ENCODE results near the gene DHX16.
A peak's percentile ranks its signal among the peaks of the same experiment; 100 is the strongest.

The DHX16 gene

DNA sequence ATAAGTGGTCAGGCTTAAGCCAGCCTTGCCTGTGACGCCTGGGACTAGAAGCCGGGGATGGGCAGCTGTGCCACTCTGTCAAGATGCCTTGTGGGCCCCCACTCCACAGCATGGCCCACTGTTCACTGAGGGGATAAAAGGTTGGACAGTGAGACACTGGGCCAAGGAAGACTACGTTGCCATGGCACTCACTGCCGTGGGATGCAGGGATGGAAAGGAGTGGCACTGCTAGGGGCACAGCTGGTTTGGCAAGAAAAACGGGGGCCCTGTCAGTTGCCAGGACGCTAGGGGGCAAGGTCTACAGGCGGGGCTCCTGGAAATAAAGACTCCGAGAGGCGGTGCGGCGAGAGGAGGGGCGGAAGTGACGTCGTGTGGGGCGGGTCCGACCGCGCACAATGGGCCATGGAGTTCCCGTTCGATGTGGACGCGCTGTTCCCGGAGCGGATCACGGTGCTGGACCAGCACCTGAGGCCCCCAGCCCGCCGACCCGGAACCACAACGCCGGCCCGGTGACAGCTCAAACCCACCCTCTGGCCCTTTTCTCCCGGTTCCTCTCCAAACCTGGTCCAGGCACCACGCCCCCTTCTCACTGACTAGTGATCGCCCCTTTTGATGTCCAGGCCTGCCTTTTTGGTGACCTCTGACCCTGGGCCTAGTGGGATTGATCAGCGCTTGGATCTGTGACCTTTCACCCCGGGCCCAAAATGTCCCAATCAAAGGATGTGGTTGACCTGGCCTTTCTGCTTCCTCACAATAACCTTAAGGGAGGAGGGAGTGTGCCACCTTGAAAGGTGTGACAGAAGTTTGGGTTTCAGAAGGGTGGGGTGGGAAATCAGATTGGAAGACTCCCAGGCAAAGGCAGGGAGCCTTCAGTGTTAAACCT lies 46.1 kb downstream of the DHX16 start, which contains the start of gene ATAT1:
Gene ATAT1, plus strand, starts transcription at position 391 of the 883 bp plus-strand sequence.
- DNase-seq = peak; percentile 86

DNA sequence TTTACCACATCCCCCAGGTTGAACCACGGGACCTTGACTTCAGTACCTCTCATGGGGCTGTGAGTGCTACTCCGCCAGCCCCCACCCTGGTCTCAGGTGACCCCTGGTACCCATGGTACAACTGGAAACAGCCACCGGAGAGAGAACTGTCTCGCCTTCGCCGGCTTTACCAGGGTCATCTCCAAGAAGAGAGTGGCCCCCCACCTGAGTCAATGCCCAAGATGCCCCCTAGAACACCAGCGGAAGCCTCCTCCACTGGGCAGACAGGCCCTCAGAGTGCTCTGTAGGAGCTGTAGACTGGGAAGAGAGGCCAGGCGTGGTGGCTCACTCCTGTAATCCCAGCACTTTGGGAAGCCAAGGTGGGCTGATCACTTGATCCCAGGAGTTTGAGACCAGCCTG lies 47.3 kb downstream of the DHX16 start:
- no peak for DNase-seq

DNA sequence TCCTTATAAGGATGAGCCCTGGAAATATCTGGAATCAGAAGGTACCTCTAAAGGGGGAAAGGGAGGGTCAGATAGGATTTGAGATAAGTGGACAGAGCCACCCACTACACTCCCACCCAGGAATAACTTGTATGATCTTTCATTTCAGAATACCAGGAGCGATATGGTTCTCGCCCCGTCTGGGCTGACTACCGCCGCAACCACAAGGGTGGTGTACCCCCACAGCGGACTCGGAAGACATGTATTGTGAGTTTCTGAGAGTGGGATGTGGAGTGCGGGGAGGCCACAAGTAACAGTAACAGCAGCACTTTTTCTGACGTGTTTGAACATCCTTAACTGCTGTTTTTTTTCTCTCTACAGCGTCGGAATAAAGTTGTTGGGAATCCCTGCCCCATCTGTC lies 53.2 kb downstream of the DHX16 start:
- DNase-seq = no peak

DNA sequence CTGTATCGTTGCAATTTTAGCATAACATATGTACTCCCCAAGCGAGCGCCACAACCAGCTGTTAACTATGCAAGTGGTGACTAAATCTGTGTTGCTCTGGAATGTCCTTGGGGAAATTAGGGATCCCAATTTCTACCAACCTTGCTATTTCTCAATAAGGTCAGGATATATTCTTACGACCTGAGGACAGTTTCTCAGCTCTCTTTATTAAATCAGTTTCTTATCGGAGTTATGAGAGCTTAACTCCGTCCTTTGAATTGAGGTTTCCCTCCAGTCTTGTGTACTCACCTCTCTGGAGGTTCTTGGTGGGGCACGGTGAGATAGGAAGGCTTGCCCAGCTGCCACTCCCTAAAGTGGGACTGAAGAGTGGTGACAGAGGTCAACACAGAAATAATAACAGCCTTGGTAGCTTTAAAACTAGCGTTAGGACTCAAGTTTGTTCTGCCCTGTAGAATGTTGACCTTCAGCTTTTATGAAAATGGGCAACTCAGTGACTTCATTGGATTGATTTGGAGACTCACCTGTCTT lies 54.5 kb downstream of the DHX16 start:
- DNase-seq = no peak

DNA sequence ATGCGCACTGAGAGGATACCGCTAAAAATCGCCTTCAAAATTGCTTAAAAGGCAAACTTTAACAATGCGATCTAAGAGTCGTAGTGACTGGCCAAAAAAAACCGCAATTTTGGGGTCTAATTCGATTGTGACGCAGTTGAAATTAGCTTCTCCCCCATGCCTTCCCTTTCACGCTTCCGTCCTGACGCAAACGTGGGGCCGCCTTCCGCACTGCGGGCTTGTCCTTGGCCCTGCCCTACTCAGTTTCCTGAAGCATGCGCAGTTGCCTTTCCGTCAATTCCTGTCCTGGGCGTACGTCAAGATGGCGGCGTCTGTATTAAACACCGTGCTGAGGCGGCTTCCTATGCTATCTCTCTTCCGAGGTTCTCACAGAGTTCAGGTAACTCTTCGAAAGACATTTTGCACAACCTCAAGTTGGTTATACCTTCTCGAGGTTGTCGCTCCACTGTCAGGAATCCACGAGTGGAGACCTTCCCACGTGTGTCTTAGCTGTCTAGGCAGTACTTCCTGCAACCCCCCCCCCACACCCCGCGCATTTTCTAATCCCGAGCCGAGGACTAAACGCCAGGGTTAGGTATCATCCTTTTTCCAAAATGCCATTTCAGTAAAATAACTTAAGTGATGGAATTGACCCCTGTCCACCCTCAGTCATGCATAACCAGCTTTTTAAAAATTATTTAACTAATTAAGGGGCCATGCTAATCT lies 55.1 kb downstream of the DHX16 start, which contains the start of gene MRPS18B:
Gene MRPS18B, plus strand, starts transcription at position 276 of the 705 bp plus-strand sequence. Its CDS starts 26 bp downstream, at position 302.
- peak; percentile 97 to 99 for DNase-seq

DNA sequence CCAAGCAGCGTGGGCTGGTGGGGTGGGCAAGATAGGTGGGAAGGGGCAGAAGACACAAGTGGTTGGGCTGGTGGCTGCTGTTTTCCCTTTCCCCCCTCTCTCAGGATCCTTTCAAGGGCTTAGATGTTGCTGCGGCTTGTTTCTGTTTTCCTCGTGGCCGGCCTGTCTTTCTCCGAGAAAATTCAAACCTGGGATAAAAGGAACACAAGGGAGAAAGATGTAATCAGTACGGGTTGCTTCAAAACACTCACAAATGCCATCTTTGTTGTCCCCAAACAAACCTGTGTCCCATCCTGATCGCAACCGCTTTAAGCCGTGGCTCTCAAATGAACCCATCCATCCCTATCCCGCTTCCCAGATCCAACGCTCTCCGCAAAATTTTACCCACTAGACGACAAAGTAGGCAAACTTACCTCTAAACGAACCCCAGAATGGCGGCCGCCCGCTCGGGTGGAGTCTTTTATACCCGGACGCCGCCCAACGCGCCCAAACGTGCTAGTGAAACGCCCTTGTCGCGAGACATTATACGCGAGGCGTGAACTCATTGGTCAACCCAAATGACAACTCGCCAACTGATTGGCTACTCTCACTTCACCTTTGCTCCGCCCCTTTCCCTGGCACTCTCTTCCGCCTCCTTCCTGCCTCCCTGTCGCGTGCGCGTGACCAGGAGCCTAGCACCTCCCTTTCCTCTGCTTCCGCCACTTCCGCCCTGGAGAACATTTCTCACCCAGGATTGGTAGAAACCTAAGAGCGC lies 55.8 kb downstream of the DHX16 start, which contains the start of gene PPP1R10:
Gene PPP1R10, minus strand, starts transcription at position 433 of the 754 bp plus-strand sequence. CDS start 7,299 bp downstream, outside the sequence.
- peak; percentile 96 to 98 for DNase-seq

DNA sequence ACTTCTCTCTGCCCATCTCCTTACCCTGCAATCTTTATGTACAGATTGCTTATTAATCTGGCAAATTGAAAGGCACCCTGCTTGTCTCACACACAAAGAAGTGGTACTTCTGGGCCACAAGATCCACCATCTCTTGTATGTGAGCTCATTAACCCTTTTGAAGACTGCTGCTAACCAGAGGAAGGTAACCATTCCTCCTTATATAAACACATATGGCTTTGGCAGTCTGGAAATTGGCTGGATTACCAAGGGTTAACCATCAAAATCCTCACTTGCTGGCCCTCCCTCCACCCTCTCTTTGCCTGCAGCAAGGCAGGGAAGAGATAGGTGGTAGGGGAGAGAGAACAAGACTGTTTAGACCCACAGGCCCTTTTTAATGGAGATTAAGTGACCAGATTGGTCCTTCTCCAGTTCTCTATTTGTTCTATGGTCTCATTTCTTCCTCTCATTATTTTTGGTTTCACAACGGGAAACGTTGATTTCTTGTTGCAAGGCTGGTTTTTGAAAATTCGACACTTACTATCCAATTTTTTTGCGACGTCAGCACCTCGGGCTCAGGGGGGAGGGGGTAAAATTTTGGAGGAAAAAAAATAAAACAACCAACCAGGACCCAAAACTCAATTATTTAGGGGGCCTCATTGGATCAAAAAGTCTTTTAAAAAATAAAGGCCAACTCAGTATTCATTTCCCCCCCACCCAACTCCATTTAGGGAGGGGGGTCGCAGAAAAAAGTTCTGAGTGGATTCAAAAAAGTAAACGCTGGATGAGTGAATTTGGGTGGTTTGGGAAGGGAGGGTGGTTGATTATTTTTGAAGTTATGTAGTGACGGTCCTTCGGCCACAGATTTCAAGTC lies 56.6 kb downstream of the DHX16 start:
- no peak for DNase-seq

DNA sequence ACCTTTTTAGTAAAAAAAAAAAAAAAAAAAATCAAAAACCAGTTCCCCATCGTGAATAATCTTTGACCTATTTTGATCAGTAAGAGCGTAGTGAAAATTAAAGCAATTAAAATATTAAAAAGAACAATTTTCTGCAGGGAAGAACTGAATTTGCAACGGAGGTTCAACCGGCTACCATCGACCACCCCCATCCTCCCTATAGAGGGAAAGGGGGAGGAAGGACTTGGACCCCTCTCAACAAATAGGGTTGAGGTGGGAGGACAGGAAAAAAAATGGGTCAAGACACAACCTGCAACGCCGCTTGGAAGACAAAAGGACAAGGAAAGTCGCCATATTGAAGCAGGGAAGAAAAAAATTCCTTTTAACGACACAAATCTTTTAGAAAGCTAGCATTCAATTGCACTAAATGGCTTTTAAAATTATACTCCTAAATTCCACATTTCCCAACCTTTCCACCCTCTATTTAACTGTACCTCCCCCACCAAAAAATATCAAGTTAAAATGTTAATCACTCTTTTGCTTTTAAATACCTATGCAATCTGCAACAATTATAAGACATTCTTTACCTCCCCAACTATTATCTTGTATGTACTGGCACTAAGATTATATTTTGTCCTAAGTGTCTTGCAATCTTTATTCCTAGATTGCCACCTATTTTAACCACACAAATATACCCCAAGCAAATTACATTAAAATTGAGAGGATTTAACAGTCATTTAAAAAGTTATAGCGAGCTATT lies 57.4 kb downstream of the DHX16 start:
- no peak for DNase-seq

DNA sequence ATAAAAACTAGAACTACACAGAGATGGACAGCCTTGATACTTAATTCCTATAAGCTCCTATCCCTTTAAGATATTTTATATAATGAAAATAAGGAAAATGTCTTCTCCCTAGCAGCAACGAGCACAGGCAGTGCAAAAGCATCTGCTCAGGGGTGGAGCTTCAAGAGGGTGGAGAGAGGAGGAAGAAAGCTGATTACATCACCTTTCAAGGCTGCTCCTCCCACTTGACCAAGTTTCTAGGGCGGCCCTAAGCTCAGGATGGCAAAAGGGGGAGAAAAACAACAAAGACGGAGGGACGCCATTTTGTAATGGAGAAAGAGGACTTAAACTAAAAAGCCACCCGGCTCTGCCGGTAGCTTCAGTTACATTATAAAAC lies 58.0 kb downstream of the DHX16 start:
- peak; percentile 79 to 80 for DNase-seq

DNA sequence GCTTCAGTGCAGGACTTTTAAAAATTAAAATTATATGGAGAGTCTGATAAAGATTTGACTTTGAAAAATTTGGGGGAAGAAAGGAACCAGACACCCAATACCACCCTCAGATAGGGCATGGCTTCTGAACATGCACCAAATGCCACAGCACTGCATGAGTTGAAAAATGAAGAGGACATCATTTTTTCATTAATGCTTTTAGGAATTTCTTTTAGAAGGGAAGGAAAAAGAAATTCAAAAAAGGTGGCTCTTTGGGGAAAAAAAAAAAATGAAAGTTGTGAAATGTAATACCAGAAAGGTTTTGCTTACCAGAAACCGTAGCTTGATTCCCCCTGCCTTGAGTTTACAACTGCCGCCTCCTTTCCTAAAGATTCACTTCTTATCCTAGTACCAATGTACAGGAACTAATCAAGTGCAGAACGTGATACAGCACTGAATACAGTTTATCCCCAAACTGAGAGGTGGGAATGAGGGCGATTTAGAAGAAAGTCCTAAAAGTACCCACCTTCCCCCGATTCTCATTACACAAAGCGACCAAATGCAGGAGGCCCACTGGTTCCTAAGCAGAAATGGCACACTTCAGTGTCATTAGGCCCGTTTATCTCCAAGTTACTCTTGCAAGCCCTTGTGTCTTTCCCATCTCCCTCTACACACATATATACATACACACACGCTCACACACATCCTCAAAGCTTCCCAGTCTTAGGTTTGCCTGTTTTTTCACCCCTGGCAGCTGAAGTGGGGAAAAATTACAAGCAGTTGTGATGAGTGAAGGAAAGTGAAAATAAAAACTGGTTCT lies 58.6 kb downstream of the DHX16 start:
- DNase-seq = no peak

DNA sequence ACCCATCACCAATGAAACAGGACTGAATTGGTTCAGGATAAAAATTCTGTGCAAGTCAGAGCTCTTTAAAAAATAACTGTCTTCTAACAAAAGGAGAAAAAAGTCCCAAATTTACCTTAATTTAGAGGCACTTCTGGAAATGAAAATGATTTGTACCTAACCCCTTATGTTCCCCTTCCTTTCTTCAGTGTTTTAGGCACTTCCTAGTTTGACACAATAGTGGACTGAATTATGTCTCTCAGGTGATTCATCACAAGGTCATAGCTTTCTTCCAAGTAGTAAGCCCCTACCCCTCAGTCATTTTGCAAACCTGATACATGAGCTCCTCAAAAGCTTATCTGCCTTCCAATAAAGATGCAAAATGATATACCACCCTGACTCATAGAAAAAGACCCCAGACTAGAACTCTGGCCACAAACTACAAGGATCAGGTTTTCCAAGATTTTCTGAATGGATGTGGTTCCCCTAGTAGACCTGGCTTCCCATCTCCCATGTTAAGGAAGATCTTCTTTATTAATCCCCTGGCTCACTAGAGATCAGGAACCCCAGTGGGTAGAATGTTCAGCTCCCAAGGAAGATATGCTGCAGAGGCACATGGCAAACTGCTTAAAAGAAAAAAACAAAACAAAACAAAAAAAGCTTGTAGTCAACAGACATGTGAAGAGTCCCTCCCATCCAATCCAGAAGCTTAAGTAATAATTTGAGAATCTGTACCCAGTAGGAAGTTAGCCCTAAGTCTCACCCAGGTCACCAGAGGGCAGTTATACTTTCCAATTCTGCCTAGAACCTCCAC lies 59.4 kb downstream of the DHX16 start:
- DNase-seq = no peak

DNA sequence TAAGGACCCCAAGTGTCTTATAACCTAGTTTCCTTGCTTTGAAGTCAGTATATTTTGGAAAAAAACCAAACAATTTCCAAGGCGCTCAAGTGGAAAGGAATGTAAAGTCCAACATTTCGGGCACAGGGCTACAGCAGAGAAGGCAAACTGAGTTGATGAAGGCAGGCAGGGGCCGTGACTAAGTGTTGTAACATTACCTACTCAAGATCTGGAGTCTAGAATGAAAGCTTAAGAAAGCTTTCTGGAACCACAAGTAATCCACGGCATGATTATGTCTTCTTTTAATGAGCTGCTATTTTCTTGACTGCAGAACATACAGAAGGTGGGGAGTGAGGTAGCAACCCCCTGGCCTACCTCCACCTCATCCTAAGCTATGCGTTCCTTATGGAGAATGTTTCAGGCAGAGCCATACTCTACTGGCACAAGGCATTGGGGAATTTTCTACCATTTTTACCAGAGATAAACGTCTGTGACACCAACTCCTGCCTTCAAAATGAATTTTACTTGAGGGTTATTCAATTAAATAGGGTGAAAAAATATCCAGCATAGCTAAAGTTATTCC lies 60.0 kb downstream of the DHX16 start:
- no peak for DNase-seq

DNA sequence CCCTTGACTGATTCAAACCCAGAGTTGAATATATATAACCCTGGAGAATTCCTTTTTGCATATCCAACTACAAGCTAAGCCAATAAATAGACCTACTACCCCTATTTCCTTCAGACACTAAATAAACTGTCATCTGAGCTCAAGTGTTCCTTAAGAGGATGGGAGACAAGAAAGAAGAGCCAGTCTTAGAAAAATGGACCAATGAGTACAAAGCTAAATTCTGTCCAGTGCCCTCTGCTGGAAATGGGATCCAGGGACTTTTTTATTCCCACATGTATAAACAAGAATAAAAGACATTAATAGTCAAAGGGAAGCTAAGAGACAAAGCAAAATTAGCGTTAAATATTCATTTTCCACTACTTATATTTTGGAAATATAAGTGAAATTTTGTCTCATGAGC lies 60.6 kb downstream of the DHX16 start:
- no peak for DNase-seq

DNA sequence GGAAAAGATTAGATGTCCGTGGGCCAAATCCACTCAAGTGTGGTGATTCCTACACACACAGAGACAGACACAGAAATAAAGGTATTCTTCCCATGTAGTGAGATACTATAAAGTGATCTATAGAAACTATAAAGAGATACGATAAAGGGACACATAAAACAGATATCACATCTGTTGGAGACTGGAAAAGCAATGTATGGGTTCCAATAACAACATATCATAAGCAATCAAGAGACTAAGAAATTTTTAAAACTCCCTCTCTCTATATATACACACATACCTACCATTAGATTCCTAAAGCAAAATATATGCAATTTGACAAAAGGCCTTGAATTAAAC lies 61.0 kb downstream of the DHX16 start:
- DNase-seq = no peak

DNA sequence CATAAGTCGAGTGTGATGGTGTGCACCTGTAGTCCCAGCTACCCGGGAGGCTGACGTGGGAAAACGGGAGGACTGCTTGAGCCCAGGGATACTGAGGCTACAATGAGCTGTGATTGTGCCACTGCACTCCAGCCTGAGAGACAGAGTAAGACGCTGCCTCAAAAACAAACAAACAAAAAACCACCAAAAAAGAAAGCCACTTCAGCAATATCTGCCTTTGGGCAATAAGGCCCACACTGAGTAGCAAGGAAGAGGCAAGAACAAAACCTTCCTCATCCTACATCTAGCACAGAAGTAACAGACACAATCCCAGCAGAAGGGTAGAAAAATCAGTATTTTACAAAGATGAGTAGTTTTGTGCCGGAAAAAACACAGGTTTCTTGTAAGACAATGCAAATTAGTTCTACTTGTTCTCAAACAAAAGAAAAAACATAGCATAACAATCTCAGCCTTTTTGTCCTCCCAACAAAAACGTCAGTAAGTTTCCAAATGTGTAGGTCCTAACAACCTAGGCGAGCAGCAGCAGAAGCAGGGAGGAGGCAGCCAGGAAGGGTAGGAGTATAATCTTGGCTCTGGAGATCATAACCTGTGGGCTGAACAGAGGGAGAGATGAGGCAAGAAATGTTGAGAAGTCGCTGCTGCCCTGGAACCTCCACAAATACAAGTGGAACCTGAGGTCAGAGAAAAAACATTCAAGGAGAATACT lies 61.5 kb downstream of the DHX16 start:
- DNase-seq = no peak

DNA sequence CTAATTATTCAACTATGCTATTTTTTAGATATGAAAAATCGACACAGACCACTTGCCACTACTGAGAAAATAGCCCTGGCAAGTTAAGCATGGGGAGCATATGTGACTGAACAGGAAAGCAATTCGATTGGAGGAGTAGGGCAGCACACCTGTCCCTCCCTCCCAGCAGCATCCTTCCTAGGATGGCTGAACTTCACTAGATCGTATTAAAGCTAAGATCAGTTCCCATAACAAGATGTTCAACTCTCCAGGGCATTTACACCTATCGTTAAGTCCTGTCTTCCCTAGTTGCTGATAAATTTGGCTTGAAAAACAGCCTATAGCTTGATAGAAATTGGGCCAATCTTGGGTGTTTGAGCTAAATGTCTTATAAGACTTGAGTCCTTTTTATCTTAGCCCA lies 62.7 kb downstream of the DHX16 start:
- no peak for DNase-seq

DNA sequence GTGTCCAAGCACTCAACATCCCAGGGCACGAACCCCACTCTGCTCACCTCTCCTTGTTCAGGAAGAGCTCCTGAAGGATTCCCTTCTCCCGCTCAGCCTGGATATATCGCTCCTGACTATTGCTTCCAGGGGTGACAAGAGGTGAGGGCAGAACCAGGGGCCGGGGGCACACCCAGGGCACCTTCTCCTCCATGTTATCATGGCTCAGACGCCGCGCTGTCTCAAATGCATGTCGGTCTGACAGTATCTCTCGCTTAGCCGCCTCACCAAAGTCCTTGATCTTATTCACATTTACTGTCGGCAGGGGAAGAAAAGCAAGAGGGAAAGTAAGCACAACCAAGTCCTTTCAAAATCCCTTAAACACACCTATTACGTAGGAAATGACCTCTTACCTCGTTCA lies 68.8 kb downstream of the DHX16 start:
- no peak for DNase-seq

All from activated CD4-positive, alpha-beta T cell treated with anti-CD3 and anti-CD28 coated beads, Interleukin-2, amount 50 U/mL, for 4 hours (primary cell).